Astrocyte (in vitro differentiated cells and primary cell): Measurements from ENCODE around the gene TTC7B. TPM values are rescaled to one million over a fixed set of nuclear protein-coding genes. Genes with fewer than 3 reads are reported as not detected.

Experiments
- DNase-seq: peaks from one replicate; pipeline ENCODE4 v3.0.0-alpha.2; 2010; ENCODE audit warnings: low read depth
- FAIRE-seq: peaks from 2 replicates; lab custom pipeline; 2011; peaks lifted over from hg19 to GRCh38; lab: Jason Lieb, UNC
- H2AFZ ChIP-seq: 2 replicates; pipeline ENCODE4 v1.6.0; 2012; ENCODE audit warnings: low read depth, low read length, inconsistent platforms
- H3K27ac ChIP-seq: 2 replicates; pipeline ENCODE4 v1.5.1; 2011; ENCODE audit warnings: low read depth, low read length, inconsistent platforms
- H3K27me3 ChIP-seq: 2 replicates; pipeline ENCODE4 v1.6.0; 2011; ENCODE audit warnings: low read length, inconsistent platforms; ENCODE audit not compliant: insufficient read depth
- H3K36me3 ChIP-seq: 2 replicates; pipeline ENCODE4 v1.5.1; 2011; ENCODE audit warnings: low read length, inconsistent platforms; ENCODE audit not compliant: insufficient read depth
- H3K4me1 ChIP-seq: 2 replicates; pipeline ENCODE4 v1.5.1; 2011; ENCODE audit warnings: low read length, inconsistent platforms; ENCODE audit not compliant: insufficient read depth
- H3K4me2 ChIP-seq: 2 replicates; pipeline ENCODE4 v1.6.0; 2012; ENCODE audit warnings: low read length, inconsistent platforms
- H3K4me3 ChIP-seq: 2 replicates; pipeline ENCODE4 v1.5.1; 2011; ENCODE audit warnings: low read depth, mild to moderate bottlenecking, low read length, inconsistent platforms; ENCODE audit not compliant: insufficient read depth
- H3K79me2 ChIP-seq: 2 replicates; pipeline ENCODE4 v1.6.0; 2012; ENCODE audit warnings: mild to moderate bottlenecking, low read length, inconsistent platforms; ENCODE audit not compliant: insufficient read depth
- H3K9ac ChIP-seq: 2 replicates; pipeline ENCODE4 v1.6.0; 2012; ENCODE audit warnings: mild to moderate bottlenecking, low read length, inconsistent platforms
- H3K9me3 ChIP-seq: 2 replicates; pipeline ENCODE4 v1.5.1; 2012; ENCODE audit warnings: low read depth, mild to moderate bottlenecking, low read length, inconsistent platforms; ENCODE audit not compliant: insufficient read depth
- H4K20me1 ChIP-seq: 2 replicates; pipeline ENCODE4 v1.6.0; 2012; ENCODE audit warnings: low read length, inconsistent platforms; ENCODE audit not compliant: insufficient read depth
- H3K27ac Mint-ChIP-seq: one replicate; pipeline ENCODE4 v1.8.0; 2021; ENCODE audit warnings: mild to moderate bottlenecking, mixed read lengths; ENCODE audit not compliant: unreplicated experiment
- H3K27me3 Mint-ChIP-seq: one replicate; pipeline ENCODE4 v1.8.0; 2021; ENCODE audit warnings: low read depth, mixed read lengths; ENCODE audit not compliant: unreplicated experiment
- H3K36me3 Mint-ChIP-seq: one replicate; pipeline ENCODE4 v1.8.0; 2021; ENCODE audit warnings: low read depth, mixed read lengths; ENCODE audit not compliant: unreplicated experiment
- H3K4me1 Mint-ChIP-seq: one replicate; pipeline ENCODE4 v1.8.0; 2021; ENCODE audit warnings: low read depth, mixed read lengths; ENCODE audit not compliant: unreplicated experiment
- H3K4me3 Mint-ChIP-seq: one replicate; pipeline ENCODE4 v1.8.0; 2021; ENCODE audit warnings: mild to moderate bottlenecking, moderate library complexity, mixed read lengths; ENCODE audit not compliant: unreplicated experiment
- H3K9me3 Mint-ChIP-seq: one replicate; pipeline ENCODE4 v1.8.0; 2021; ENCODE audit warnings: mild to moderate bottlenecking, mixed read lengths; ENCODE audit not compliant: unreplicated experiment
- CTCF ChIP-seq: IDR thresholded peaks from 2 replicates; pipeline ENCODE4 v1.5.1; 2011; ENCODE audit warnings: low read depth, mild to moderate bottlenecking, inconsistent platforms, low read length, moderate library complexity; ENCODE audit not compliant: insufficient read depth
- EZH2 ChIP-seq: IDR thresholded peaks from 2 replicates; pipeline ENCODE4 v1.6.1; 2012; ENCODE audit warnings: mild to moderate bottlenecking, low read length, inconsistent platforms; ENCODE audit not compliant: insufficient read depth
- total RNA-seq: library from RNA; stranded (reverse); gene quantifications from 2 replicates; pipeline ENCODE4 v1.2.1, GENCODE V29; 2021

Gene TTC7B
- total RNA-seq, 1 donor from 2014 or later = 42.1 TPM

- Histone ChIP-seq H3K36me3 (no peaks in the 10 kb centered on the region), H3K4me1 (peaks cover 21% of the 10 kb centered on the region), H3K27ac (no peak overlapping the region), H3K4me2 (no peak overlapping the region), H3K9me3 (no peaks in the 10 kb centered on the region), H3K79me2 (no peaks in the 10 kb centered on the region), H3K9ac (no peak overlapping the region), H2AFZ (no peak overlapping the region), H3K27me3 (no peaks in the 10 kb centered on the region), H3K4me3 (no peak overlapping the region), H4K20me1 (no peaks in the 10 kb centered on the region)
- Mint-ChIP-seq H3K4me3 (no peak overlapping the region), H3K27ac (no peak overlapping the region), H3K36me3 (peaks cover 12% of the 10 kb centered on the region), H3K27me3 (peaks cover 2% of the 10 kb centered on the region), H3K4me1 (peaks cover 34% of the 10 kb centered on the region), H3K9me3 (peaks cover 4% of the 10 kb centered on the region)
- DNase-seq (no peak), FAIRE-seq (no peak)
- TF ChIP-seq EZH2 = no peak
These were observed 195.6 kb downstream of the TTC7B start for GRCh38 chr14:90620568-90621077.

DNA sequence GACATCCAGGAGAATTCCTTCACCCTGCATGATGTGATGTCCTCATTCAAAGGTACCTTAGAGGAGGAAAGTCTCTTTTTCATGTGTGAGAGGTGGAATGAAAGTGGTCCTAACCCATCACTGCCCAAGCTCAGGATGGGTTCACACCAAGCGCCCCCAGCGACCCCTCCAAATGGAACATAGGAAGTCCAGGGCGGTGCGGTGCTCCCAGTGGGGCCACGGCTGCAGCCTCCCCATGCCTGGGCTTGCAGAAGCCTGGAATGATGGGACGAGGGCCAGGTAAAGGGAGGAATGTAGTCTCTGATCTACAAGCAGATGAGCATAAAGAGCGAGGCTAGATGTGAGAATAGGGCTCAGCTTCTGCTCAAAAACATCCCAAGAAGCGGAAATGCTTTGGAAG lies 196.3 kb downstream of the TTC7B start:
- no peak overlapping the region for H3K4me3 ChIP-seq
- FAIRE-seq = no peak
- no peak overlapping the region for H3K27ac Mint-ChIP-seq
- H3K79me2 ChIP-seq = no peaks in the 10 kb centered on the region
- no peak overlapping the region for H3K9ac ChIP-seq
- H3K9me3 Mint-ChIP-seq = peaks cover 4% of the 10 kb centered on the region
- no peaks in the 10 kb centered on the region for H4K20me1 ChIP-seq
- H3K4me3 Mint-ChIP-seq = no peak overlapping the region
- peaks cover 15% of the 10 kb centered on the region for H3K4me1 ChIP-seq
- no peaks in the 10 kb centered on the region for H3K27me3 ChIP-seq
- TF ChIP-seq EZH2 (no peak), CTCF (no peak)
- no peak overlapping the region for H2AFZ ChIP-seq
- H3K36me3 Mint-ChIP-seq = peaks cover 12% of the 10 kb centered on the region
- H3K27me3 Mint-ChIP-seq = peaks cover 2% of the 10 kb centered on the region
- no peak overlapping the region for H3K4me2 ChIP-seq
- H3K4me1 Mint-ChIP-seq = peaks cover 36% of the 10 kb centered on the region
- H3K9me3 ChIP-seq = no peaks in the 10 kb centered on the region
- H3K36me3 ChIP-seq = no peaks in the 10 kb centered on the region
- no peak for DNase-seq
- no peak overlapping the region for H3K27ac ChIP-seq

DNA sequence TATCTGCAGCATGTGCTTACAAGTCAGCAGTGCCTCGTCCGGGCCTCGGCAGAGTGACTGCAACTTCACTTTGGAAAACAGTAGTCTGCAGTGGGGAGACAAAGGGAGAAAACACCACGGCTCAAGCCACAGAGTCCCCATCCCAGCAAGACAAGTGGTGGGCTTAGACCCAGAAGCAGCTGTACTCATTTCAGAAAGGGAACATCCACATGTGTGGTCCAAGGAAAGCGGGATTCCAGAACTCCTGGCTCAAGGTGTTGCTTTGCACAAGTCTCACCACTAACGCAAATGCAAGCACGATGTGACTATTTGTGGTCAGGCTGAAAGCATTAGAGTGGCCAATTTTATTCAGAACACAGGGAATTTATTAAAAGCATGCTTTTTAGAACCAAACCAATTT lies 198.3 kb downstream of the TTC7B start:
- no peak for FAIRE-seq
- Histone ChIP-seq H3K27me3 (no peaks in the 10 kb centered on the region), H3K4me3 (no peak overlapping the region), H2AFZ (no peak overlapping the region), H3K27ac (no peak overlapping the region), H3K36me3 (no peaks in the 10 kb centered on the region), H3K9me3 (no peaks in the 10 kb centered on the region), H3K9ac (no peak overlapping the region), H3K79me2 (no peaks in the 10 kb centered on the region), H3K4me1 (peaks cover 7% of the 10 kb centered on the region), H3K4me2 (no peak overlapping the region), H4K20me1 (no peaks in the 10 kb centered on the region)
- H3K4me1 Mint-ChIP-seq = peaks cover 25% of the 10 kb centered on the region
- no peak for DNase-seq
- H3K9me3 Mint-ChIP-seq = peaks cover 4% of the 10 kb centered on the region
- peaks cover 2% of the 10 kb centered on the region for H3K27me3 Mint-ChIP-seq
- no peak overlapping the region for H3K27ac Mint-ChIP-seq
- peaks cover 12% of the 10 kb centered on the region for H3K36me3 Mint-ChIP-seq
- no peak for TF ChIP-seq EZH2
- H3K4me3 Mint-ChIP-seq = no peak overlapping the region
